ENCODE measurements around the gene NOS3. TPM values are rescaled to one million over a fixed set of nuclear protein-coding genes. Genes with fewer than 3 reads are reported as not detected.

The NOS3 gene
- total RNA-seq: 10 to 100 TPM in 2 of 4 donors, 1 to 10 TPM in 2; 6.6 to 50.1 (median 15.8) TPM

- Histone ChIP-seq H3K36me3 (no peaks in the 10 kb centered on the region), H3K9me3 (no peaks in the 10 kb centered on the region), H3K4me3 (no peak within 1 kb of the TSS), H3K27ac (peak within 1 kb of the TSS in 1 of 2 donors; percentile 54), H3K27me3 (no peaks in the 10 kb centered on the region), H3K4me1 (peaks cover 0 to 10% of the 10 kb centered on the region in 2 donors)
- intact Hi-C loops (cut with DNase I; ENCODE audit: low total_unique reads): loop anchor here (2.0 kb wide), 1 partner anchor 92 kb away; no protein-coding TSS in a partner anchor
- no peak for TF ChIP-seq POLR2A (IDR thresholded peaks at IDR 0.05)
- no peak for TF ChIP-seq CTCF (IDR thresholded peaks at IDR 0.05)
- no peak for DNase-seq
Measured at GRCh38 chr7:150990416-150991186, at the start of gene NOS3. Gene NOS3 (plus strand): TSS chr7:150991017. CDS start chr7:150993804, 2,787 bp downstream.

- Histone ChIP-seq H3K4me1 (peaks cover 0 to 7% of the 10 kb centered on the region in 2 donors), H3K36me3 (no peaks in the 10 kb centered on the region), H3K27me3 (no peaks in the 10 kb centered on the region), H3K9me3 (no peaks in the 10 kb centered on the region), H3K27ac (no peak overlapping the region), H3K4me3 (no peak overlapping the region)
- no peak for DNase-seq
- intact Hi-C loops (cut with DNase I; ENCODE audit: low total_unique reads): no loop called here
- TF ChIP-seq CTCF (IDR thresholded peaks at IDR 0.05) (no peak), POLR2A (IDR thresholded peaks at IDR 0.05) (no peak)
Measured at GRCh38 chr7:150941351-150942000, 49.3 kb upstream of the NOS3 start.

GRCh38 chr7:150942001-150942590 is 48.7 kb upstream of the NOS3 start:
- intact Hi-C loops (cut with DNase I; ENCODE audit: low total_unique reads): no loop called here

GRCh38 chr7:150942591-150943452 is 48.0 kb upstream of the NOS3 start:
- intact Hi-C loops (cut with DNase I; ENCODE audit: low total_unique reads): no loop called here
- no peaks in the 10 kb centered on the region for H3K27me3 ChIP-seq
- DNase-seq: no peak
- peaks cover 0 to 5% of the 10 kb centered on the region in 2 donors for H3K4me1 ChIP-seq
- TF ChIP-seq CTCF (IDR thresholded peaks at IDR 0.05) (no peak), POLR2A (IDR thresholded peaks at IDR 0.05) (no peak)
- H3K27ac ChIP-seq: no peak overlapping the region
- no peaks in the 10 kb centered on the region for H3K9me3 ChIP-seq
- H3K36me3 ChIP-seq: no peaks in the 10 kb centered on the region
- H3K4me3 ChIP-seq: no peak overlapping the region

More at GRCh38 chr7:150942001-150942590, 48.7 kb upstream of the NOS3 start:
- TF ChIP-seq POLR2A (IDR thresholded peaks at IDR 0.05) (no peak), CTCF (IDR thresholded peaks at IDR 0.05) (no peak)
- Histone ChIP-seq H3K27me3 (no peaks in the 10 kb centered on the region), H3K36me3 (no peaks in the 10 kb centered on the region), H3K4me3 (no peak overlapping the region), H3K4me1 (peaks cover 0 to 7% of the 10 kb centered on the region in 2 donors), H3K9me3 (no peaks in the 10 kb centered on the region), H3K27ac (no peak overlapping the region)
- DNase-seq: peak in 1 of 2 donors; percentile 35

All from uterus (tissue), 4 donors.